Activated T-cell treated with anti-CD3 and anti-CD28 coated beads for 4 hours (primary cell): ENCODE results near the gene MBD5.

Experiments used
- DNase-seq: peaks from one replicate; pipeline ENCODE4 v3.0.0-alpha.2; 2020

MBD5 gene

GRCh38 chr2:148237911-148238310, 217.0 kb downstream of the MBD5 start:
- DNase-seq = no peak

DNA sequence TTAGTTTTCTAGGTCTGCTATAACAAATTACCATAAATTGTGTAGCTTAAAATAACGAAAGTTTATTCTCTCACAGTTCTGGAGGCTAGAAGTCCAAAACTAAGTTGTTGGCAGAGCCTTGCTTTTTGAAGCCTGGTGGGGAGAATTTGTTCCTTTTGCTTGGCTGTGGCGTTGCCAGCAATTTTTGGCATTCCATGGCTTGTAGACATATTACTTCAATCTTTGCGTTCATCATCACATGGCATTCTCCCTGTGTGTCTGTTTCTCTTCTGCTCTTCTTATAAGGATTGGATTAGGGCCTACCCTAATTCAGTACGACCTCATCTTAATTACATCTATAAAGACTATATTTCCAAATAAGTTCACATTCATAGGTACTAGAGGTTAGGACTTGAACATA, 217.7 kb downstream of the MBD5 start:
- DNase-seq = no peak

GRCh38 chr2:148240838-148241237, 219.9 kb downstream of the MBD5 start:
- no peak for DNase-seq

DNA sequence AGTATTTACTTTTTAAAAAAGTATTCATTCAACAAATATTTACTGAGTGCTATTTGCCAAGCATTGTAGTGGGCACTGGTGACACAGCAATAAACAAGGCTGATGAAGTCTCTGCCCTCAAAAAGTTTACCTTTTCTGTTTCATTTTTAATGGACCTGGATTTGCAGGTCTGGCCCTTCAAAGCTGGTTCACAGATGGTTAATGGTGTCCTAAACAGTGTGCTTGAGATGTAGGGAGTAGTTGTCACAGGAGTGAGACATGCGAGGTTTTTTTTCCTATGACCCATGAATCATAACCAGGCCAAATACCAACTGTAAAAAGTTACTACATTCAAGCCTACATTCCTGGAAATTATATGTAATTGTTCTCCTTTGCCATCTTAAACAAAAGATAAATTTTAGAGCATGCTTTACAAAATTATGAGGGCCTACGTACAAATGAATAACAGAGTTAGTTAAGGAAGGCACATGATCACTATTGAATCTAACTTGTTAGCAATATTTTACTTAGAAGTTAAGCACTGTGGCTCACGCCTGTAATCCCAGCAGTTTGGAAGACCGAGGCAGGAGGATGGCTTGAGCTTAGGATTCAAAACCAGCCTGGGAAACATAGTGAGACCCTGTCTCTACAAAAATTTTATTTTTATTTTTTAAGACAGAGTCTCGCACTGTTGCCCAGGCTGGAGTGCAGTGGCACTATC, 223.9 kb downstream of the MBD5 start:
- no peak for DNase-seq

DNA sequence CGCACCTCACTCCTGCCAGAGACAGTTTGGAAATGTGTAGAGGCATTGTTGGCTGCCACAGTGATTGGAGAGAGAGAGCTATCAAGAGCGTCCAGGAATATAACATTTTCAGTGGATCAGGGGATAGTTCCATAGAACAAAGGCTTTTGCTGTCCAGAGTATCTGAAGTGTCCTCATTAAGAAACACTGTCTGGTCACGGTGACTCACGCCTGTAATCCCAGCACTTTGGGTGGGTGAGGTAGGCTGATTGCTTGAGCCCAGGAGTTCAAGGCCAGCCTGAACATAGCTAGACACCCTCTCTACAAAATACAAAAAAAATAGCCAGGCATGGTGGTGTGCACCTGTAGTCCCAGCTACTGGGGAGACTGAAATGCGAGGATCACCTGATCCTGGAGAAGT, 231.1 kb downstream of the MBD5 start:
- no peak for DNase-seq

GRCh38 chr2:148252646-148253045, 231.8 kb downstream of the MBD5 start:
- no peak for DNase-seq

GRCh38 chr2:148253685-148254084, 232.8 kb downstream of the MBD5 start:
- DNase-seq = no peak

DNA sequence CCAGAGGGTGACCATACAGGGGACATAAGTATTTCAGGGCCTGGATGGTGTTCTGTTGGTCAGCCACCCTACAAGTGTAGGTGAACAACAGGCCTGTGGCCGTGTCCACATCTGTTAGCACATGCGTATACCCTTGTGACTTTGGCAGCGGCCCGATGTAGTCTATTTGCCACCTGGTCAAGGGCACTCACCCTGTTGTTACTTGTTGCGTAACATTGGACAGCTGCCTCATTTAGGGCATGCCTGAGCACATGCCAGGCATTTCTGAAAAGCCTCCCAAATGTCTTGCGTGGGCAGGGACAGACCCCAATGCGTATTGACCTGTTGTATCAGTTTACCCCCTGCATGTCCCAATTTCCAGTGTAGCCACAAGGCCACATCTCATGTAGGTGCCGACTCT, 235.0 kb downstream of the MBD5 start:
- DNase-seq = no peak

GRCh38 chr2:148257276-148257675, 236.4 kb downstream of the MBD5 start:
- DNase-seq = no peak

GRCh38 chr2:148258124-148258523, 237.2 kb downstream of the MBD5 start:
- no peak for DNase-seq

DNA sequence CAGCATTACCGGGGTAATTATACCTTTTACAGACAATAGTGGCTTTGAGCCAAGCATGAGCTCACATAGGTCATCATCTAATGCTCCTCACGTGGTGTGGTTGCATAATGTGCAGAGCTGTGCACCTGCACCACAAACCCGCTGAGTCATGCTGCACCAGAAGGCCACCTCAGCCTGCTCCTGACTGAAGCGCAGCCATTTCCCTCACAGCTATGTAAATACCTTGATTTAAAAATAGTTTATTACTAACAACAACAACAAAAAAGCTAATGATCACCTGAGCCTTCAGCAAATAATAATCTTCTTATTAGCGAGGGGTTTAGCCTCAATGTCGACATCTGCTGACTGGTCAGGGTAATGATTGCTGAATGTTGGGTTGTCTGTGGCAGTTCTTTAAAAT, 238.8 kb downstream of the MBD5 start:
- DNase-seq = no peak

DNA sequence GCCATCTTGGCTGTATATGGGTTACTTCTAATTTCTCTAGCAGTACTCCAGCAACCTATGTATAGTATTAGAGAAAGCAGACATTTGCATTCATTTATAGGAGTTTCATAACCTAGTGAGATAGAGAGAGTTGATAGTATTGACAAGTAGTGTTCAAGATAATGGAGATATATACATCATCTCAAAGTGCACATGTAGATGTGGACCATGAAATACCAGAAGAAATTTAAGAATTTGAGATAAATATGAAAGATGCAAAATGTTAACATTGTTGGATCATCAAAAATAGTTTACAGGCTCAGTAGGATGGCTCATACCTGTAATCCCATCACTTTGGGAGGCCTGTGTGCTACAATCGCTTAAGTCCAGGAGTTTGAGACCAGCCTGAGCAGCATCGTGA, 243.0 kb downstream of the MBD5 start:
- no peak for DNase-seq

GRCh38 chr2:148273158-148273691, 252.3 kb downstream of the MBD5 start:
- no peak for DNase-seq

DNA sequence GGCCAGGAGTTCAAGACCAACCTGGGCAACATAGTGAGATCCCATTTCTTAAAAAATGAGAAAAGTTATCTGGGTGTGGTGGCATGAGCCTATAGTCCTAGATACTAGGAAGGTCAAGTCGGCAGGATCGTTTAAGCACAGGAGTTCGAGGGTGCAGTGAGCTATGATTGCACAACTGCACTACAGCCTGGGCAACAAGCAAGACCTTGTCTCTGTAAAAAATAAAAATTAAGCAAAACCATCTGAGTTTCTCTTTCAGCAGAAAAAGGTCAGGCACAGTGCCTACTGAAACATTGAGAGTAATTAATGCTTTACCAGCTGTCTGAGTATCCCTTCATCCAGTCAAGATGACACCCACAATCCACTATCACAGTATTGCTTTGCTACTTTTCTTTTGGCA, 258.3 kb downstream of the MBD5 start:
- DNase-seq = no peak

GRCh38 chr2:148282201-148282600, 261.3 kb downstream of the MBD5 start:
- no peak for DNase-seq

DNA sequence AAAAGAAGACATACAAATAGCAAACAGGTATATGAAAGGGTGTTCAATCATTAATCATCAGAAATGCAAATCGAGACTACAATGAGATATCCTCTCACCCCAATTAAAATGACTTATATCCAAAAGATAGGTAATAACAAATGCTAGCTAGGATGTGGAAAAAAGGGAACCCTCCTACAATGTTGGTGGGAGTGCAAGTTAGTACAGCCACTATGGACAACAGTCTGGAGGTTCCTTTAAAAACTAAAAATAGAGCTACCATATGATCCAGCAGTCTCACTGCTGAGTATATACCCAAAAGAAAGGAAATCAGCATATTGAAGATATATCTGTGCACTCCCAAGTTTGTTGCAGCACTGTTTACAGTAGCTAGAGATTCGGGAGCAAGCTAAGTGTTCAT, 271.5 kb downstream of the MBD5 start:
- no peak for DNase-seq

DNA sequence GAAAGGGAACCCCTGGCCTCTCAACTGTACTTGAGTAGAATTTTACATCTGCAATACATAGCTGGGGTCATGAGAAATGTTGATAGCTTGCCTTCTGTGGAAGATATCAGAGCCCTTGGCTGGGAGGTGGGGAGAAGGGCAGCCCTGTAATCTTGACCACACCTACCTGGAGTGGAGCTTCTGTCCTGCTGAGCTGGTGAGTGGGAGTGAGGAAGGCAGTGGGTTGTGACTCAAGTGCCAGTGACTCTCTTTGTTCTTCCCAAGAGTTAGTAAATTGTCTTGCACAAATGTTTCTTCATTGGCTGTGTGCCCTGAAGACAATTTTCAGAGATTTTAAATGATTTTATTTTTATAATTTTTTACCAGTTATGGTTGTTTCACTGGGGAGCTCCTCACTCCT, 277.3 kb downstream of the MBD5 start:
- DNase-seq = no peak

- DNase-seq = no peak
These were observed 278.7 kb downstream of the MBD5 start for GRCh38 chr2:148299616-148300015.

GRCh38 chr2:148300544-148300943, 279.7 kb downstream of the MBD5 start:
- no peak for DNase-seq

DNA sequence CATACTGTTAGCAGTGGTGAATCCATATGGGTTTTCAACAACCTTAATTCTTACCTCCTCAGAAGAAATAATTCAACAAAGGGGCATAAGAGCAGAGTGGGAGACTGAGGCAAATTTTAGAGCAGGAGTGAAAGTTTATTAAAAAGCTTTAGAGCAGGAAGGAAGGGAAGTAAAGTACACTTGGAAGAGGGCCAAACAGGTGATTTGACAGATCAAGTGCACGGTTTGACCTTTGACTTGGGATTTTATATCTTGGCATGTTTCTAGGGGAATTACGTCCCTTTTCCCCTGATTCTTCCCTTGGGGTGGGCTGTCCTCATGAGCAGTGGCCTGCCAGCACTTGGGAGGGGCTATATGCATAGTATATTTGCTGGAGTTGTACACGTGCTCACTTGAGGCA, 280.5 kb downstream of the MBD5 start:
- DNase-seq = no peak

DNA sequence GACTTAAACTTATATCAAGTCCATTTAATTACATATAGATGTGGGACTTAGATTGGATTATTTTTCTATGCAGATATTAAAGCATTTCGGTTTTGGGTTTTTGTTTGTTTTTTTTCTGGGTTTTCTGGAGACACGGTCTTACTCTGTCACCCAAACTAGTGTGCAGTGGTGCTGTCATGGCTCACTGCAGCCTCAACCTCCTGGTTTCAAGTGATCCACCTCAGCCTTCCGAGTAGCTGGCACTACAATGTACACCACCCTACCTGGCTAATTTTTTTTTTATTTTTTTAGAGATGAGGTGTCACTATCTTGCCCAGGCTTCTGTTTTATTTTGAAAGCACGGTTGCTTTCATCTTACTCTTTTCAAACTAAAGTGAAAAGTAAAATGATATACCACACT, 281.6 kb downstream of the MBD5 start:
- DNase-seq = no peak

GRCh38 chr2:148303161-148303560, 282.3 kb downstream of the MBD5 start:
- no peak for DNase-seq

GRCh38 chr2:148305476-148305875, 284.6 kb downstream of the MBD5 start:
- no peak for DNase-seq

DNA sequence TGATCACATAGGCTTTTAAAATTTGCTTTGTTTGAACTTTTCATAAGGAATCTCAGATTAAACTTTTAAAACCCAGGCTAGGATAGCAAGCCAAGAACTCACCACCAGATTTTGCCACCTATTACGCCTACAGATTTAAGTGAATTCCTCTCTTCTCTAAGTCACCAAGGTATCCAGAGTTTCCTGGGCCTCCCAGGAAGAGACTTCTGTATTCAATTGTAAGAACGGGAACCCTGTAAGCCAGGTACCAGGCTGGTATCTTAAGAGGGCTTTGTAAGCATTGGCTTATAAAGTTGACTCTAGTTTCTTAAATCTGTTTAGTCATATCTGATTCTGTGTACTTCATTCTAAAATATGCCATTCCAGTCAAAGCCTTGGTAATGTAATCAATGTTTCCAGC, 285.1 kb downstream of the MBD5 start:
- DNase-seq = no peak

- no peak for DNase-seq
These were observed 296.7 kb downstream of the MBD5 start for GRCh38 chr2:148317598-148317997.
